GM21723 (cell line): ENCODE data around the gene TMEM145.

Experiments used
- ATAC-seq: cut with Tn5 transposase; IDR thresholded peaks from one replicate; pipeline ENCODE4 v1.9.1; 2021; ENCODE audit warnings: mild to moderate bottlenecking, moderate library complexity; ENCODE audit not compliant: unreplicated experiment

Gene TMEM145

DNA sequence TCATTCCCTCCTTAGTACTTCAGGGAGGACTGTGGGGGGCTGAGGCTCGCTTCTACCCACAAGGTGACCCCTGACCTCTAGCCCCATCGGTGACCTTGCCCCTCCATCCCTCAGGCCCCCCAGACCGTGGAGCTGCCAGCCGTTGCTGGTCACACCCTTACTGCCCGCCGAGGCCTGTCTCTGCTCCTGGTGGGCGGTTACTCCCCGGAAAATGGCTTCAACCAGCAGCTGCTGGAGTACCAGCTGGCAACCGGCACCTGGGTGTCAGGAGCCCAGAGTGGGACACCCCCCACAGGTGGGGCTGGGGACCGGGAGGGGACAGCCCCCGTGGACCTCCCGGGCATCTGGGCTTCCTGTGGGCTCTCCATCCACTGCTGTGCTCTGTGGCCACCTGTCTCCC, 44.2 kb downstream of the TMEM145 start:
- ATAC-seq = no peak

DNA sequence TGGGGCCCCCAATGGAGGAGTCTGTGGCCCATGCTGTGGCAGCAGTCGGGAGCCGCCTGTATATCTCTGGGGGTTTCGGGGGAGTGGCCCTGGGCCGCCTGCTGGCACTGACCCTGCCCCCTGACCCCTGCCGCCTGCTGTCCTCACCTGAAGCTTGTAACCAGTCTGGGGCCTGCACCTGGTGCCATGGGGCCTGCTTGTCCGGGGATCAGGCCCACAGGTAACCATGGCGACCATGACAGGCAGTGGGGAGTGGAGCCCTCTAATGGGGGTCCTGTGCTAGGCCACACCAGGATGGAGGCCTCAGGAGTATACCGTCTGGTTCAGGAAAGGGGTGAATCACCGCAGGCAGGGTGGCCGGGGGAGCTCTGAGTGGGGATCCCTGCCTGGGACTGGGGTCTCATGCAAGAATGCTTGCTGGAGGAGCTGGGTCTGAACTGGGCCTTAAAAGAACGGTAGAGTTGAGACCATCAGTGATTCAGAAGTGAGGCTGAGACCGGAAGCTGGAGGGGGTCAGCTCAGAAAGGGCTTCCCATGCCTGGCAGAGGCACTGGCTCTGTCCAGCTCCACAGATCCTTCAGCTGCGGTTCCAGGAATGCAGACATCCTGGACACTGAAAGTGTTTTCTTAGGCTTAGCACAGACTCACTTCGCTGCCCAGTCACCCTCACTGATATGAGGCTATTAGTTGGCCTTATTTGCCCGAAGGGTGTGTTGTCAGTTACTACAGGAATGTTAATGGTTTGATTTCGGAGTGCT, 47.9 kb downstream of the TMEM145 start:
- no peak for ATAC-seq

GRCh38 chr19:42361545-42361910, 48.4 kb downstream of the TMEM145 start:
- no peak for ATAC-seq

- ATAC-seq = no peak
Observed at GRCh38 chr19:42362342-42362741, 49.2 kb downstream of the TMEM145 start.

GRCh38 chr19:42362891-42363440, 49.9 kb downstream of the TMEM145 start:
- ATAC-seq = no peak

DNA sequence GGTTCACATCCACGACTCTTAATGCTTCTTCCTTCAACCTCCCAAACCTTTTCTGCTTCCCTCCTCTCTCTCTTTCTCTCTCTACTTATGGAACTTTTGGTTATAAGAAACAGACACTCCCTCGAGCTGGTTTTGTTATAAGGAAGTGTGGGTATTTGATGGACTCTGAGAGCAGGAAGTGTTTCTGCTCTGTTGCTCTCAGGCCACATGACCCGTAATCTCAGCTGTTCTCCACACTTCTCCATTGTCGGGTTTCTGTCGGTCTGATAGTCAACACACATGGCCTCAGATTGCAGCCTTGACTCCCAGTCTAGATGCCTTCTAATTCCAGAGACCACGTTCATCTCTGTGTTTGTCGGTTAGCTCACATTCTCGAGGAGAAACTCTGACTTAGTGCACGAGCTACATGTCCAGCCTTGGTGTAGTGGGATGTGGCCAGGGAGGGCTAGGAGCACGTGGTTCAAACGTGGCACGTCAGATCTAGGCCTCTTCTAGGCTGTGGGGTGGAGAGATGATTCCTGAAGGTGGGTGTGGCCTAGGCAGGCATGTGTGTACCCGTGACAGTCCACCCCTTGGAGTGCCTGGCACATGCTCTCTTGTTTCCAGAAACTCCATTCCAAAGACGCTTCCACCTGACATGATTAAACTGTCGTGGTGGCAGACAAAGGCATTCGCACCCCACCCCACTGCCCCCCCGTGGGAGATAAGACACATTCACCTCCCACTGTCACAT, 50.7 kb downstream of the TMEM145 start:
- ATAC-seq = no peak

- ATAC-seq = no peak
Observed at GRCh38 chr19:42366673-42367072, 53.6 kb downstream of the TMEM145 start.

DNA sequence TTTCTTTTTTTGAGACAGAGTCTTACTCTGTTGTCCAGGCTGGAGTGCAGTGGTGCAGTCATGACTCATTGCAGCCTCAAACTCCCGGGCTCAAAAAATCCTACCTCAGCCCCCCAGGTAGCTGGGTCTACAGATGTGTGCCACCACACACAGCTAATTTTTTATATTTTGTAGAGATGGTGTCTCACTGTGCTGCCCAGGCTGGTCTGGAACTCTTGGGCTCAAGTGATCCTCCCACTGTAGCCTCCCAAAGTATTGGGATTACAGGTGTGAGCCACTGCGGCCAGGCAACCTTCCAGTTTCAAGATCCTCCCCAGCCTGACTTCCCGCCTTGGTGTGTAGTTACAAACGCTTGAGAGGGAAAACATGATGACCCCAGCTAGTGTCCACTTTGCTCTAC, 54.8 kb downstream of the TMEM145 start:
- no peak for ATAC-seq

DNA sequence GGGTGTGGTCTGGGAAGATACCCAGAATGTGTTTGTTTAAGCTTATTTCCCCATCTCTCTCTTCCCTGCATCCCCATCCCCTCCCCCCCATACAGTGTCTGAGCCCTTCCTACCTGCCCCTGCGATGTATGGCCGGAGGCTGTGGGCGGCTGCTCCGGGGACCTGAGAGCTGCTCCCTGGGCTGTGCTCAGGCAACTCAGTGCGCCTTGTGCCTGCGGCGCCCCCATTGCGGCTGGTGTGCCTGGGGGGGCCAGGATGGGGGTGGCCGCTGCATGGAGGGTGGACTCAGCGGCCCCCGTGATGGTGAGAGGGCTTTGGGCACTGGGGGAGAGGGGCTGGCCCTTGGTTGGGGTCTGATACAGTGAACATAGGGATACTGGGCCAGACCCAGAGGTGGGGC, 55.3 kb downstream of the TMEM145 start:
- no peak for ATAC-seq

DNA sequence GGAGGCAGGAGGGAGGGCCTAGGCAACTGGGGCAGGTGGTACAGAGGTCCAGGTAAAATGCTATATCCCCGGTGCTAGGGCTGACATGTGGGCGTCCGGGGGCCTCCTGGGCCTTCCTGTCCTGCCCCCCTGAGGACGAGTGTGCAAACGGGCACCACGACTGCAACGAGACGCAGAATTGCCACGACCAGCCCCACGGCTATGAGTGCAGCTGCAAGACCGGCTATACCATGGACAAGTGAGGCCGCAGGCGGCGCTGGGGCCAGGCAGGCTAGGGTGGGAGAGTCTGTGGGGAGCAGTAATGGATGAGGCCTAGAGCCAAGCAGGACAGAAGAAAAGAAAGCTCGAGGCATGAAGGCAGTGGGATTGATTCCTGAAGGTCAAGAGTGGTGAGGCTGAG, 55.7 kb downstream of the TMEM145 start:
- no peak for ATAC-seq

GRCh38 chr19:42369433-42370067, 56.4 kb downstream of the TMEM145 start:
- ATAC-seq = no peak

GRCh38 chr19:42370068-42370520, 57.0 kb downstream of the TMEM145 start:
- ATAC-seq = no peak

DNA sequence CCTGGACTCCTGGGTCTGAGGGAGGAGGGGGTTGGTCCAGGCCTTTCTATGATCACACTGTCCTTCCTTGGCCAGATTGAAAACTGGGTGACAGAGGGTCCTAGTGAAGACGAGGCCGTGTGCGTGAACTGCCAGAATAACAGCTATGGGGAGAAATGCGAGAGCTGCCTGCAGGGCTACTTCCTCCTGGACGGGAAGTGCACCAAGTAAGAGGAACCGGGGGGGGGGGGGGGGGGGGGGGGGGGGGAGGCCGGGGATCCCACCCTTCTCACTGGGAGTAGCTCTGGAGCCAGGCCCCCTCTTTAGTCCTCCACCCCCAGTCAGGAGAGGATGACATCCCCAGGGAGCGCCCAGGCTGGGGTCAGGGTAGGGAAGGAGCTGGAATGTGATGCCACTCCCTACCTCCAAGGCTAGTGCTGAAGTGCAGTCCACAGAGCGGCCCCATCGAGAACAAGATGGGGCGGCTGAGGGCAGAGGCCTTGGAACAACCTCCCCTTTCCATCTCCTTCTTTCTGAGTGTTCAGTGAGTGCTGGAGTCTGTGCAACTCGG, 57.6 kb downstream of the TMEM145 start:
- ATAC-seq = no peak
